Mucosa of gallbladder (tissue), 1 donor: ENCODE results near the gene TWIST2. TPM values are rescaled to one million over a fixed set of nuclear protein-coding genes. Genes with fewer than 3 reads are reported as not detected.

Experiments
- DNase-seq: peaks from one replicate; pipeline ENCODE4 v3.0.0-alpha.2; 2020; ENCODE audit warnings: low spot score
- total RNA-seq: library from RNA; stranded (reverse); gene quantifications from one replicate; pipeline ENCODE4 v1.2.1, GENCODE V29; 2021
- donor health status: DM: no; HTN: no; CAD: no.

Gene TWIST2
- total RNA-seq, 1 donor from 2014 or later: 5.9 TPM

DNA sequence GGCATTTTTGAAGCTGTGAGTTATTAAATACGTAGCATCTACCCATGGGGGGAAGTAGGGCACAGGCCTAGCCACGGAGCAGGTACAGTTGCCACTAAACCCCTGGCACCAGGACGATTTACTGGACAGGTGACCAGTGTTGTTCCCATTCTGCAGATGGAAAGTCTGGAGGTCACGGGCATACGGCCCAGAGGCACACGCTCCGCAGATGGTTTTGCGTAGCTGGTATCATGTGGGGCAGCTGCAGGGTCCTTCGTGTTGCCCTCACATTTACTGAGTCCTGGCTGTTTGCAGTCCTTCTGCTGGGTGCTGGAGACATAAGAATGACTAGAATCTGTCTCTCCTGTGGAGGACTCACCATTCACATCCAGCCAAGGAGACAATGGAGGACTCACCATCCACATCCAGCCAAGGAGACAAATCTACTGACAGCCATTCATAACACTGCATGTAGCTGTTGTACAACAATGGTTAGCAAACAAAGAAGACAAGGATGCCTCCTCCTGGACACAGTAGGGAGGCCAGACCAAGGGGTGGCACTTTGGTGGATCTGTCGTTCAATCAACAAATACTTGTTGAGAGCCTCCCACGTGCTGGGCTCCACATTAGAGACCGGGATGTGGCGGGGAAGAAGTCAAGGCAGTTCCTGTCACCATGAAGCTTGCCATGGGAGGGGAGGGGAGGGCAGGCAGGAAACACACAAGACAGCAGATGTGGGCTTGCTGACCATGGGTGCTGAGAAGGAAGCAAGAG is 24.9 kb downstream of the TWIST2 start:
- no peak for DNase-seq

DNA sequence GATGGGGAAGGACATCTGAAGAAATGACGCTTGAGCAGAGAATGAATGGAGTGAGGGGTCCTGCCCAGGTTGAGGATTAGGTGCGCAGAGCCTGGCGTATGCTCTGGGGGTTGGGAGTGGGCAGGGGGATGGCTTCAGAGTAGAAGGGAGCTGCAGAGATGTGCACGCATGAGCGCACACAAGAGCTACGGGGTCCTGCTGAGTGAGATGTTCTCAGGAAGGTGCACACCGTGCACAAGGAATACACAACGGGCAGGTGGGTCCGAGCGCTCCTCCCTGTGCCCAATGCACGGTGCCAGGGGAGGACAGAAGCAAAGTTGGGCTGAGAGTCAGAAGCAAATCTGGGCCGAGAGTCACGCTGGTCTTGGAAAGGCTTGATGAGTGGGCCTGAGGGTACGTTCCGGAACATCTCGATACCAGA is 25.5 kb downstream of the TWIST2 start:
- DNase-seq: no peak

DNA sequence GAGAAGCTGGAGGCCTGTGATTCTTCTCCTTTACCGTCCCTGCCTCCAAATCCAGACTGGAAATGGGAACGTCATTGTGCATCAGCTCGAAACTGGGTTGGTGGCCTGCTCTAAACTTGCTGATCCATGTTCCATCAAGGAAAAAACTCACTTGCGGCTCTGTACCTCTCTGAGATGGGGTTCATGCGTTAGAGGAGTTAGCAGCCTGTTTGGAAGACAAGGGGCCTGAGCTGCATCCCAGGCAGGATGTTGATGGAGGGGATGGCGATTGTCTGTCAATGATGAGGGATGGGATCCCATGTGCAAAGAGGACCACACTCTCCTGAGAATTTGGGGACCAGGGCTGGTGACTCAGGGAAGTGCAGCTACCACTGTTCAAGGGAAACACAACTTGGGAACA is 26.0 kb downstream of the TWIST2 start:
- no peak for DNase-seq

- no peak for DNase-seq
These were observed 26.6 kb downstream of the TWIST2 start for GRCh38 chr2:238874330-238875050.

DNA sequence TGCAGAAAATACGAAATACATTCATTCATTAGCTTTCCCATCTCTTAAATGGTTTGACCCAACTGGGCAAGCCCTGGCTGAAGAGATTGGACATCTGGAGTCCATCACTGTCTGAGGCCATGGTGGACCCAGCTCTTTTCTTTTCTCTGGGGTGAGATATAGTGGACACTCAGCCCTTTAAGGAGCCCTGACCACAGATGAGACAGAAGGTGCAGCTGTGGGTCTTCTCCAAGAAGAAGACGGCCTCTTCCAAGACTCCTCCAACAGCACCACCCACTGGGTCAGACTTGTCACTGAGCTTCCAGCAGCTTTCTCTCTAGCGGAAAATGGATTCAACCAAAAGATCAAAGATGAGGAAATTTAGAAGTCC is 27.2 kb downstream of the TWIST2 start:
- no peak for DNase-seq

- DNase-seq: no peak
These were observed 27.8 kb downstream of the TWIST2 start for GRCh38 chr2:238875471-238876231.

- no peak for DNase-seq
These were observed 28.3 kb downstream of the TWIST2 start for GRCh38 chr2:238876232-238876630.

- no peak for DNase-seq
These were observed 30.3 kb downstream of the TWIST2 start for GRCh38 chr2:238878051-238878735.

DNA sequence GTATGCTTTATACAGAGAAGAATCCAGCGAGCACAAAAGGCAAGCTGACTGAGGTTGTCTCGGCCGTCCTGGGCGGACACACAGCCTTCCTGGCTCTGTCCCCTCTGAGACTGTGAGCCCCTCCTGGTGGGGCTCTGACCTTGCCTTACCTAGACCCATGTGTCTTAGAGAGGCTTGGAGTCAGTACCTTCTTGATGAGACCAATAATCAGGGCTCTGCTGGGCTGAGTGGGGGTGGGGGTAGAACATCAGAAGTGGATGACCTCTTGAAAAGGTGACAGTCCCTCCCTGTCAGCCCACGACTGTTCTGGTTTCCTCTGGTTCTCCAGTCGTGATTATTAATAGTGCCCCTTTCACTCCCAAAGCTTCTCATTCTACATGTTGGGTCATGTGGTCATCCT is 31.2 kb downstream of the TWIST2 start:
- DNase-seq: no peak

- DNase-seq: no peak
These were observed 31.9 kb downstream of the TWIST2 start for GRCh38 chr2:238879621-238880377.

DNA sequence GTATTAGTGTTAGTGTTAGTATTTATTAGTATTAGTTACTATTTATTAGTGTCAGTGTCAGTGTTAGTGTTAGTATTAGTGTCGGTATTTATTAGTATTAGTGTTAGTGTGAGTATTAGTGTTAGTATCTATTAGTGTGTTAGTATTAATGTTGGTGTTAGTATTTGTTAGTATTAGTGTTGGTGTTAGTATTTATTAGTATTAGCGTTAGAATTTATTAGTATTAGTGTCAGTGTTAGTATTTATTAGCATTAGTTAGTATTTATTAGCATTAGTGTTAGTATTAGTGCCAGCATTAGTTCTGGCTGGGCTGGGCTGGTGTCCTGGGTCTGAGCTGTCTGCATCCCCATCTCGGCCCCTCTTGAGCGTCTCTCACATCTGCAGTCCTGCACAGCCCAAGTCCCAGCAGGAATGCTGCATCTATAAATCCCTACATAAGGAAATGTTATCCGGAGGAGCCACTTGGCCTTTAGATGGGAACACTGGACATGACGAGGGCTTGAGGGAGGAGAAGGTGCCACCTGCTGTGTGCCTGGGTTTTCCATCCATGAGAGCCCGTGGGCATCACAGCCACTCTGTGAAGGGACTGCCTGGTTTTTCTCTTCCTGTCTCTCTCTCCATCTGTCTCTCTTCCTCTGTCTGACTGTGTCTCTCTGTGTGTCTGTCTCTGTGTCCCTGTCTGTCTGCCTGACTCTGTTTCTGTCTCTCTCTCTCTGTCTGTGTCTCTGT is 33.6 kb downstream of the TWIST2 start:
- DNase-seq: no peak

GRCh38 chr2:238882082-238882755 is 34.3 kb downstream of the TWIST2 start:
- DNase-seq: no peak

GRCh38 chr2:238883421-238883901 is 35.6 kb downstream of the TWIST2 start:
- DNase-seq: no peak

GRCh38 chr2:238884122-238884811 is 36.4 kb downstream of the TWIST2 start:
- no peak for DNase-seq

GRCh38 chr2:238884812-238885408 is 37.0 kb downstream of the TWIST2 start:
- DNase-seq: no peak

- no peak for DNase-seq
These were observed 38.7 kb downstream of the TWIST2 start for GRCh38 chr2:238886453-238887094.

GRCh38 chr2:238887616-238888015 is 39.7 kb downstream of the TWIST2 start:
- DNase-seq: no peak

DNA sequence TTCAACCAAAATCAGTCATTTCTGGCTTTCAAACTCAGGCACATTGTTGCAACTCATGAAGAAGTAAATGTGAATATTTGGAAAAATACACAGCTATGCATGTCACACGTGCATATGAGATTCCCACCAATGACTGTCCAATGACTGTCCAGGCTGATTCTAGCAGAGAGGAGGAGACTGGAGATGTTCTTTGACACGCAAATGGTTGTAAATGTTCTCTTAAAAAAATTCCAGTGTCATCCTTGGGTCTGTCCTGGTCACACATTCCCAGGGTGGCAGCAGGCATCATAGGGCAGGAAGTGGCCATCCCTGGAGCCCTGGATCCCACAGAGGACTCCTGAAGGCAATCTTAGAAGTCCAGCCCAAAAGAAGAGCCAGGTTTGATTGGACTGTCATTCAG is 40.9 kb downstream of the TWIST2 start:
- no peak for DNase-seq
